HG02759 (cell line): ENCODE results near the gene LMTK3.
"Not testable (repeated sequence)": the region's sequence is repeated elsewhere in the genome, so short reads cannot be mapped to it uniquely, and the experiment has no call there.

ENCODE experiments used
- ATAC-seq: cut with Tn5 transposase; IDR thresholded peaks from one replicate; pipeline ENCODE4 v1.9.1; 2021; ENCODE audit warnings: mild to moderate bottlenecking, moderate library complexity; ENCODE audit not compliant: unreplicated experiment

The LMTK3 gene

DNA sequence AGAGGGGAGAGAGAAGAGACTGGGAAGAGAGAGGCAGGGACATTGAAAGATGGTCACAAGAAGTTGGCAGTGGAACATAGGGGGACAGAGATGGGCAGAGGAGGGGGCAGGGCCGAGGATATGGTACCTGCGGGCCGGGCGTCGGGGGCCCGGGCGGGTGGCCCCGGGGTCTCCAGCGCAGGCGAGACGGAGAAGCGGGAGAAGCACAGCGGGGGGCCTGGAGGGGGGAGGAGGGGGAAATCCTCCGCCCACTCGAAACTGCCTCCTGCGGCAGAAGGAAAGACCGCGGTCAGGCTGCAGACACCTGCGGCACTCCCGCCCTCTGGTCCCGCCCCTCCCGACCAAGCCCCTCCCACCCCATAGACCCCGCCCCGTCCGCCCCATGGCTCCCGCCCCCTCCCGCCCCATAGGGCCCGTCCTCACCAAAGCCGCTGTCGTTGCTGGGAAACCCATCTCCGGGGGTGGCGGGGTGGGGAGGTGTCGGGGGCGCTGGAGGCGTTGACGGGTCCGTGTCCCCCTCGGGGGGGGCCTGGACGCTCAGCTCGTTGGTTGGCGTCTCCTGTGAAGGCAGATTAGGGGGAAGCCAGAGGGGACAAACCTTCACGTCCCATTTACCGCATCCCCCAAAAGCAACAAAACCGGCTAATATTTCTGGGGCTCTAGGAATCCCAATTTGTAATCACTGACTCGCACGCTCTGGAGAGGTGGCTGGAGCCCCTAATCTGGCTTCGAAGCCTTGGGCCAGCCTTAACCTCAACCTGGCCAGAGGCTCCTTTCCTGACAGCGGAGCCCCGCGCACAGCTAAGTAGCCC is 20.4 kb downstream of the LMTK3 start:
- no peak for ATAC-seq

DNA sequence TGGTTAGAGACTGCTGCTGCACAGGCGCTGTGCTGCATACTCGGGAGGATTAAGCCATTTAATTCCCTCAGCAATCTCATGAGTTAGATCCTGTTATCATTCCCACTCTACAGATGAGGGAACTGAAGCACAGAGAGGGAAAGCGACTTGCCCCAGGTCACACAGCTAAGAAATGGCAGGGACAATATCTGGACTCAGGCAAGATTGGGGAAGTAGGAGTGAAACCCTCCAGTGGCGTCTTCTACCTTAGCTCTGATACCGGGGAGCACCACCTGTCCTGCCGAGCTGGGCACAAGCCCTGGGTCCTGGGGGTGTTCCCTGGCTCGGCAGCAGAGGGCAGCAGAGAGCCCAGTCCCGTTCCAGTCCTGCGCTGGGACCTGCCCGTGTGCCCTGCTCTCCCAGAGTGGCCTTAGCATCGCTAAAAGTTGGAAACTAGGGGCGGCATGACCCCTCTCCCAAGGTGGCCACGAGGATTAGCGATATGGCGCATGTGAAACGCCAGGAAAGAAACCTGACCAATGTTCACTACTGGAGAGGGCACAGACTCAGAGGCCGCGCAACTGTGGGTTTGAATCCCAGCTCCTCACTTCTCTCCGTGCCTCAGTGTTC is 21.9 kb downstream of the LMTK3 start:
- ATAC-seq: no peak

DNA sequence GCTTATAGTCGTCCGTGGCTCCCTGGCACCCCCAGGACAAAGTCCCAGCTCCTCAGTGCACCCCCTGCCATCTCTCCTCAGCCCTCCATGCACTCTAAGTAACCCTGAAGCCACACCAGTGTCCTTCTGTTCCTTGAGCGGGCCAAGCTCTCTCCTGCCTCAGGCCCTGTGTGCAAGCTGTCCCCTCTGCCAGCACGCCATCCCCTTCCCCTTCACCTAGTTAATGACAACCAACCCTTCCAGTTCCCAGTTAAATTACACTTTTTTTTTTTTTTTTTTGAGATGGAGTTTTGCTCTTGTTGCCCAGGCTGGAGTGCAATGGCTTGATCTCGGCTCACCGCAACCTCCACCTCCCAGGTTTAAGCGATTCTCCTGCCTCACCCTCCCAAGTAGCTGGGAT is 23.2 kb downstream of the LMTK3 start:
- ATAC-seq: not testable (repeated sequence)

DNA sequence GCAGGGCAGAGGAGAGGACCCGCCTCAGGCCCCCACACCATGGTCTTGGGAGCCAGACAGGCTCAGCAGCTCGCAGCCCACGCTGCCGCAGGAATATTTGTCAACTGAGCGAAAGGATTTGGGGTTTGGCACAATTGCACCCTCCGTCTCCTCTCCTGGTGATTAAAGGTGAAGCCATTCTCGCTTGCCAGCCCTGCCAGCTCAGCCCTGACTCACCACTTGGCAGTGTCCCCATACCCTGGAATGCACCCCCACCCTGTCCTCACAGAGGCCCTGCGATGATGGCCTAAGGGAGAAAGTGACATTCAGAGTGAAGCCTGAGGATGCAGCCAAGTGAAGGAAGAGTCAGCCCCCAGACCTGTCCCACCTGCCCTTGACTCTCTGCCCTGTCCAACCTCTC is 23.7 kb downstream of the LMTK3 start:
- ATAC-seq: no peak

DNA sequence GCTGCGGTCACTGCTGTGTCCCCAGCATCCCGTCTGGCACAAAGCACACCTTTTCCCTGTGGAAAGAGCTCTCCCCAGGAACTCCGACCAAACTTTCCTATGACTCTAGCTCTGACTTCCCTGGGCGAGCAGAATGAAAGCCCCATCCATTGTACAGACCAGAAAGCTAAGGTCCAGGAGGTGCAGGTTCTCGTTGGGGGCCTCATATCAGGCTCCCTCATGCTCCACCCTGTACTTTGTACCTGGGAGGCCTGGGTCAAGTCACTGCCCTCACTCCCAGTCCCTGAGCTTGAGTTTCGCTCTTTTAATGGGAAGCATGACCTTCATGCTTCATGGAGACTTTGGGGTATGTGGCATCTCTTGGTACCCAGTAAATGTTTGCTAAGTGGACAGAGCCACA is 24.1 kb downstream of the LMTK3 start:
- ATAC-seq: no peak

DNA sequence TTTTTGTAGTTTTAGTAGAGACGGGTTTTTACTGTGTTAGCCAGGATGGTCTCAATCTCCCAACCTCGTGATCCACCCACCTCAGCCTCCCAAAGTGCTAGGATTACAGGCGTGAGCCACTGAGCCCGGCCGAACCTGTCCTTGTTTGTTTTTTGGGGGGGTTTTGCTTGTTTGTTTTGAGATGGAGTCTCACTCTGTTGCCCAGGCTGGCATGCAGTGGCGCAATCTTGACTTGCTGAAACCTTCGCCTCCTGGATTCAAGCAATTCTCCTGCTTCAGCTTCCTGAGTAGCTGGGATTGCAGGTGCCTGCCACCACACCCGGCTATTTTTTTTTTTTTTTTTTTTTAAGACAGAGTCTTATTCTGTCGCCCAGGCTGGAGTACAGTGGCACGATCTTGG is 24.9 kb downstream of the LMTK3 start:
- ATAC-seq: not testable (repeated sequence)

DNA sequence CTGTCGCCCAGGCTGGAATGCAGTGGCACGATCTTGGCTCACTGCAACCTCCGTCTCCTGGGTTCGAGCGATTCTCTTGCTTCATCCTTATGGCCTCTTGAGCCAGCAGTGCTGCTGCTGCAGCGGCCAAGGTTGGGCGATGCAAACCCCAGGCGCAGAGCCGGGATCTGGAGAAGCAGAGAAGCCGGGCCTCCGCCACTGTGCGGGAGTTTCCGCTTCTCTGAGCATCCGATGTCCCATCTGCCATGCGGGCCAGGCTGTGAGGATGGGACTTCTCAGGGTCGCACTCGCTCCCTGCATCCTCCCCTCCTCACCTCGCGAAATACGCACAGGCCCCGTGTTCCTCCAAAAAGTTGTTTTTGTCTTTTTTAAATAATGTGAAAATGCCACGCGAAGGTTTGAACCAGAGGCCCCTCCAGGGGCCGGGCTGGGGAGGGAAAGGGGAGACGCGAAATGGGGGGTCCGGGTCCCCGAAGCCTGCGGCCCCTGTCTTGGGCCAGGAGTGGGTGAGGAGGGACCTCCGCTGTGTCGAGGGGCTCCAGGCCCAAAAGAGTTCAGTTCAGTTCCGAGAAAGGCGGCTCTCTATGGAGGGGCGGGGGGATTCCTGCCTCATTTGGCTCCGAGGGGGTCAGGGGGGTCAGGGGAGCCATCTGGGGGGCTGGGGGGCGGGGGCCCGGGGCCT is 26.6 kb downstream of the LMTK3 start:
- no peak for ATAC-seq

DNA sequence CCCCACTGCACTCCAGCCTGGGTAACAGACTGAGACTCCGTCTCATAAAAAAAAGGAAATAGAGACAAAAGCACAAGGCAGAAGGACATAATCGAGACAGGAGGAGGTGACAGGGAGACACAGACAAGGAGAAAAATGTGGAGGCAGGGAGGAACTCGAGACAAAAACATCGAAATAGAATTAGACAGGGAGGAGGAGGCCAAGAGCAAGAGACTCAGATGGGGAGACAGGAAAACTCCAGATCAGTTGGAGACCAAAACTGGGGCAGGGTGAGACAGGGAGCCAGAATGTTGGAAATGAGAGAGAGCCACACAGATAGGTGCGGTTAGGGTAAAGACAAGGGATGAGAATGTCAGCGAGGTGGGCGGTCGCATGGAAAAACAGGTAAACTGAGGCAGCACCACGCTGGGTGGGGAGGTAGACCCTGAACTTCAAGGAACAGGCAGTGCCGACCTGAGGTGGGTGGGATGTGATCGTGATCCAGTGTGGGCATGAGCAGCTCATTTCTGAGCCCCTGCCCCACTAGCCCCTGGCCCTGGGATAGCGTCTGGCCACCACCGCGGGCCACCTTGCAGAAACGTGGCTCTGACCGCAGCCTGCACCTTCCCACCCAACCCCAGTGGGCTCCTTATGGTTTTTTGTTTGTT is 27.3 kb downstream of the LMTK3 start:
- no peak for ATAC-seq

DNA sequence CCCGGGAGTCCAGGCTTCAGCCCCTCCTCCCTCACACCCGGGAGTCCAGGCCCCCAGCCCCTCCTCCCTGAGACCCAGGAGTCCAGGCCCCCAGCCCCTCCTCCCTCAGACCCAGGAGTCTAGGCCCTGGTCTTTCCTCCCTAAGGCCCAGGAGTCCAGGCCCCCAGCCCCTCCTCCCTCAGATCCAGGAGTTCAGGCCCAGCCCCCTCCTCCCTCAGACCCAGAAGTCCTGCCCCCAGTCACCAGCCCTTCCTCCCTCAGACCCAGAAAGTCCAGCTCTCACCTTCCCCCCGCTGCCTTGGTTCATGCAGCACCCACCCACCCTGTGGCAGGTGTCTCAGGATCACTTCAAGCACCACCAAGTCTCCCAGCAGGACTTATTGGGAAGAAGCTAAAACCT is 28.3 kb downstream of the LMTK3 start:
- ATAC-seq: no peak

DNA sequence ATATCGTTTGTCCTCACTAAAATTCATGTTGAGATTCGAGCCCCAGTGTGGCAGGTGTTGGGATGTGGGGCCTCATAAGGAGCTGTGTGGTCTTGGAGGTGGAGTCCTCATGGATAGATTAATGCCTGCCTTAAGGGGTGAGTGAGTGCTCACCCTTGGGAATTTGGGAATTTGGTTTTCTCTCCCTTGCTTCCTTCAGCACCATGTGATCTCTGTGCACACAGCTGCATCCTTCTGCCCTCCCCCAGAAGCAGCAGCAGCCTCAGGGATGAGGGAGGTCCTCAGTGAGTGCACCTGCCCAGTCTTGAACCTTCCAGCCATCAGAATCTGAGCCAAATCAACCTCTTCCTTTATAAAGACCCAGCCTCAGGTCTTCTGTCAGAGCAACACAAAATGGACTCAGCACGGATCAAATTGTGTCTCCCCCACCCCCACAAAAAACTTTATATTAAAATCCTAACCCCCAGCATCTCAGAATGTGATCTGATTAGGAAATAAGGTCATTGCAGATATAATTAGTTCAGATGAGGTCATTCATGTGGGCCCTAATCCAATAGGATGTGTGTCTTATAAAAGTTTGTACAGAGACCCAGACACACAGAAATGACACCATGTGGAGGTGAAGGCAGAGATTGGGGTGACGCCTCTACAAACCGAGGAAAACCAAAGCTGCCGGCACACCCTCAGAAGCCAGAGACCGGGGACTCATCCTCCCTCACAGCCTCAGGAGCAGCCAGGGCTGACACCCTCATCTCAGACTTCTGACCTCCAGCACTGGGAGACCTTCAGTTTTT is 29.6 kb downstream of the LMTK3 start:
- ATAC-seq: no peak

DNA sequence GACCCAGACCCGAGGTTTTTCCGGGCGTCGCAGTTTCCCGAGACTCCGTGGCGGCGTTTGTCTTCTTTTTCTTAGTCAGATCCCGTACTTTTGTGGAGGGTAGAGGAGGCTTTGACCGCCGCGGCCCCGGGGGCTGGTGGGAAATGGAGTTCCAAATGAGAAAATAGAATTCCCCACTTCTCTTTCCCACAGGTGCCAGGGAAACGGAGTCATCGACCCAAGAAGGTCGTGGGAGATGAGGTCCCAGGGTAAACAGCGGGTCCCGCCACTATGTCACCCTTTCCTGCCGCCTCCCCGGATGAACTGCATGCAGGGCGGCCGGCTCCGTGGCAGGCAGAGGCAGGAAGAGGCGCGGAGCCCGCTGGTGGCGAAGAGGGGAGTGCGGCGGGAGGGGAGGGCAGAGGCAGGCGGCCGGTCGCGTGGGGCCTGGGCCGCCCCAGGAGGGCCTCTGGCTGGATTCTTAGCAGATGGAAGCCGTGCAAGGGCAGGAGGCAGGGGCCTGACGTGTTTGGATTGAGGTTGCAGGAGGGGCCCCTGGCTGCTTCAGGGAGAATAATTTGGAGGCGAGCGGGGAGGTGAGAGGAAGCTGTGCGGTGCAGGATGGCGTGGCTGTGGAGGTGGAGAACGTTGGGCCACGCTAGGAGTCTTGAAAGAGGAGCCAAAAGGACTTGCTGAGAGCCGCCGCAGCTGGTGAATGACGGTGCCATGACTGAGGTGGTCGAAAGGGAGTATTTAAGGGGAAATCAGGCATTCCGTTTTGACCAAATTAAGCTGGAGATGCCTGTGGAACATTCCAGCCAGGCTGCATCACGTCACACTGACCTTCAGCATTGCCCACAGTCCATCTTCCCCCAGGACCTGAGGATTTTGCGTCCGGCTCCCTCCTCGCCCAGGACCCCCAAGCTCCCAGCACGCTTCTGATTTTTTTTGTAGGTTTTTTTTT is 30.8 kb downstream of the LMTK3 start:
- no peak for ATAC-seq

DNA sequence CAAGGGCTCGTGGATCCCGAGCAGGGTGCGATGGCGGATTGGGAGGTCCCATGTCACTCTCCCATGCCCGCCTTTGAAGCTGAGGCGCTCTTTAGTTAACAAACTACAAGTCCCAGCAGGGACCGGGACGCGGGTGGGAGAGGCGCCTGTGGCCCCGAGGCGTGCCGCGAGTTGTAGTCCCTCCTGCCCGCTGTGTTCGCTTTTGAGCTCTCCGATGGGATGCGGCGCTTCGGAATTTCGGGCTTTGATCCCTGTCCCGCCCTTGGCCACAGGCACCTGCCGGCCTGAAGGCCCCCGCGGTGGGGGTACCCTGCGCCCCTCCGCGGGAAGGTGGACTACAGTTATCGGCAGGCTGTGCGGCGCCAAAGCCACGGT is 31.5 kb downstream of the LMTK3 start:
- ATAC-seq: no peak

DNA sequence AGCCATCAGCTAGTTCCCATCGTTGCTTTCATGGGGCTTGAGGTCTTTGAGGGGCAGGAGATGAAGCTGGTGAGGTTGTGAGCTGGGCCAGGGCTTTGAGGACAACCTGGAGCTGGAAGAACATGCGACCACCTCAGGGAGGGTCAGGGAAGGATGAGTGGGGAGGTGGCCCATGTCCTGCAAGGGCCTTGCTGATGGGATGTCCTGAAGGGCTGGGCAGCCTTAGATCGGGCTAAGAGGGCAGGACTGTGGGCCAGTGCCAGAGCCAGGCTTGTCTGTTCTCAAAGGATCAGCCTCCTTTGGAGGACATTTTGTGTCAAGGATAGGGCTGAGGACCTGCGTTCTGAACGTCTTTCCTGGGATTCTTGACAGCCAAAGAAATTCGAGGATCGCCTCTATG is 31.9 kb downstream of the LMTK3 start:
- no peak for ATAC-seq

DNA sequence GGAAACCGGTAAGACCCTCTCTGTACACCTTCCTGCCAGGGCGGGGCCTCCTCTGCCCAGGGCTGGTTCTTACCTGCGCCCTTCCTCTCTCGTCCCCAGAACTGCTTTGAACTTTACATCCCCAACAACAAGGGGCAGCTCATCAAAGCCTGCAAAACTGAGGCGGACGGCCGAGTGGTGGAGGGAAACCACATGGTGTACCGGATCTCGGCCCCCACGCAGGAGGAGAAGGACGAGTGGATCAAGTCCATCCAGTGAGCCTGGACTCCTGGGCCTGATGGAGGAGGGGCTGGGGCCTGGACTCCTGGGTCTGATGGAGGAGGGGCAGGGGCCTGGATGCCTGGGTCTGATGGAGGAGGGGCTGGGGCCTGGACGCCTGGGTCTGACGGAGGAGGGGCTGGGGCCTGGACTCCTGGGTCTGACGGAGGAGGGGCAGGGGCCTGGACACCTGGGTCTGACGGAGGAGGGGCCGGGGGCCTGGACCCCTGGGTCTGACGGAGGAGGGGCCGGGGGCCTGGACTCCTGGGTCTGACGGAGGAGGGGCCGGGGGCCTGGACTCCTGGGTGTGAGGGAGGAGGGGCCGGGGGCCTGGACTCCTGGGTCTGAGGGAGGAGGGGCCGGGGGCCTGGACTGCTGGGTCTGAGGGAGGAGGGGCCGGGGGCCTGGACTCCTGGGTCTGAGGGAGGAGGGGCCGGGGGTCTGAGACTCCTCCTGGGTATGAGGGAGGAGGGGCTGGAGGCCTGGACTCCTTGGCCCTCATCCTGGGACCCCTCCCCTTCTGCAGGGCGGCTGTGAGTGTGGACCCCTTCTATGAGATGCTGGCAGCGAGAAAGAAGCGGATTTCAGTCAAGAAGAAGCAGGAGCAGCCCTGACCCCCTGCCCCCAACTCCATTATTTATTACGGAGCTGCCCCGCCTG is 33.0 kb downstream of the LMTK3 start:
- no peak for ATAC-seq

DNA sequence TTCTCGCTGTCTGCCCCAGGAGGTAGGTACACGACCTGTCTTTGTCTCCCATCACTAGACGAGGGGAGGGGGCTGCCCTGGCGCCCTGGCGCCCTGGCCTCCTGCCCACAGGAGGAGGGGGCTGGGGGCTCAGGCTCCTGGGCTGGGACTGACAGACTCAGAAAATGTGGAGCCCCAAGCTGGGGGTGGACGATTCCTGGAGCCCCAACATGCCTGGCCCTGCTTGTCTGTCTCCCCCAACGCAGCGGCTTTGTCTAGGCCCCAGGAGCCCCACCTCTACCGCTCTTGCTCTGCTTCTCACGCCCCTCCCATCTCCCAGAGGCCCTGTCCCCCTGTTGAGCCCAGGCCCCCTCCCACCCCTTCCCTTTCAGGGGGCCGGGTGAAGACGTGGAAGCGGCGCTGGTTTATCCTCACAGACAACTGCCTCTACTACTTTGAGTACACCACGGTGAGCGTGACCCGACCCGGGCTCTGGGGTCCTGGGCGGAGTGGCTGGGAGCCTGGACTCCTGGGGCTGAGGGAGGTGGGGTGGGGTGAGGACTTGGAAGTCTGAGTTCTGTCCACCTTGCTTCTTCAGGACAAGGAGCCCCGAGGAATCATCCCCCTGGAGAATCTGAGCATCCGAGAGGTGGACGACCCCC is 33.8 kb downstream of the LMTK3 start:
- ATAC-seq: no peak

DNA sequence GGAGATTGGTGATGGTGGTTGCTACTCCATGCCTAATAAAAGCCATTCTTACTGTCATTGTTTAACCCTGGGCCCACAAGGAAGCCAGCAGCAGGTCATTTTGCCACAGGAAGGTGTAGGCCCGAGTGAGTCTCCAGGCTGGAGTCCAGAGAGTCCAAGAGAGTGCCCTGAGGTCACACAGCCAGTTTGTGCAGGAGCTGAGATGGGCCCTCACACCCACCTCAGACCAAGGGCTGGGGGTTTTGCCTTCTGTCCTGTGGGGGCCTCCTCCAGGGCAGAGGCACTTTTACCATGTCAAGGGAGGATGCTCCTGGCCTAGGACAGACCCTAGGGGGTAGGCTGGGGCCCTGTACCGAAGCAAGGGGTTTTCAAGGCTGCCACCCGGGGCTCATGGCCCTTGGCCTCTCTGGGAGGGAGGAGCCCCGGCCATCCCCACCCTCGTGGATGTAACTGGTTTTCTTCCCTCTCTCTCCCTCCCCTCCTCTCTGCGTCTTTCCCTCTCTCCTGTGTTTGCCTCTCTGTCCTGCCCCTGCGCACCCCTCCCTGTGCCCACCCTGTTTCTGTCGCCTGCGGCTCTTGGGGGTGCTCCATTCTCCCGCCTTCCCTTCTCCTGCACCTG is 34.5 kb downstream of the LMTK3 start:
- ATAC-seq: no peak

DNA sequence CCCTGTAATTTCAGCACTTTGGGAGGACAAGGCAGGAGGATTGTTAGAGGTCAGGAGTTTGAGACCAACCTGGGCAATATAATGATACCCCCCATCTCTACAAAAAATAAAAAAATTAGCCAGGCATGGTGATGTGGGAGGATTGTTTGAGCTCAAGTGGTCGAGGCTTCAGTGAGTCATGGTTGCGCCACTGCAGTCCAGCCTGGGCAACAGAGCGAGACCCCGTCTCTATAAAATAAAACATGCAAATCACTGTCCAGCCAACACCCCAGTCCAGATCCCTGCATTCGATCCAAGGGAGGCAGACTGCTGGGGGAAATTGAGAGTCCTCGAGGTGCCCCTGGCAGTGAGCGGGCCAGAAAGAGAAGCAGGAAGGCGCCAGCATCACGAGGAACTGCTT is 35.5 kb downstream of the LMTK3 start:
- no peak for ATAC-seq
